H1 (cell line): ENCODE data around the gene CEP97. TPM values are rescaled to one million over a fixed set of nuclear protein-coding genes. Genes with fewer than 3 reads are reported as not detected.

Experiments used
- CTCF ChIA-PET: fragments of 300-600 bp; sonication (Branson Sonifier 250); formaldehyde crosslinking; loops from one replicate; lab custom pipeline; 2021; ENCODE audit not compliant: partially characterized antibody; lab: Charles Lee
- POLR2A ChIA-PET: fragments of 300-600 bp; sonication (Branson Sonifier 250); formaldehyde crosslinking; loops from one replicate; lab custom pipeline; 2021; ENCODE audit warnings: inconsistent platforms; ENCODE audit not compliant: partially characterized antibody; lab: Charles Lee
- DNase-seq, 2 experiments: peaks; one replicate each; pipeline versions ENCODE4 v3.0.0 to v3.0.0-alpha.2; 2010 to 2022; ENCODE audit warnings: low spot score in 2 of 2, low read depth in 1 of 2, mixed read lengths in 1 of 2
- FAIRE-seq: peaks from 2 replicates; lab custom pipeline; 2011; peaks lifted over from hg19 to GRCh38; lab: Jason Lieb, UNC
- H2AFZ ChIP-seq: 2 replicates; pipeline ENCODE4 v1.8.1; 2012; ENCODE audit warnings: low read length, inconsistent platforms
- H2AK5ac ChIP-seq: 2 replicates; pipeline ENCODE4 v1.6.1; 2013; ENCODE audit warnings: low read depth, low read length
- H2BK120ac ChIP-seq: replicated peaks from 2 replicates; pipeline ENCODE3; 2013; ENCODE audit warnings: low read depth, low read length, inconsistent platforms
- H2BK12ac ChIP-seq: 2 replicates; pipeline ENCODE4 v1.6.1; 2013; ENCODE audit warnings: low read depth, low read length
- H2BK15ac ChIP-seq: 2 replicates; pipeline ENCODE4 v1.6.1; 2013; ENCODE audit warnings: low read length
- H2BK20ac ChIP-seq: 2 replicates; pipeline ENCODE4 v1.6.1; 2013; ENCODE audit warnings: low read length
- H2BK5ac ChIP-seq: 2 replicates; pipeline ENCODE4 v1.6.1; 2013; ENCODE audit warnings: low read depth, low read length
- H3K14ac ChIP-seq: 2 replicates; pipeline ENCODE4 v1.6.1; 2013; ENCODE audit warnings: inconsistent platforms; ENCODE audit not compliant: insufficient read length
- H3K18ac ChIP-seq: 2 replicates; pipeline ENCODE4 v1.6.1; 2013; ENCODE audit warnings: low read length; ENCODE audit errors: extremely low read depth
- H3K23ac ChIP-seq: 2 replicates; pipeline ENCODE4 v1.6.1; 2013; ENCODE audit warnings: inconsistent platforms; ENCODE audit not compliant: insufficient read length
- H3K23me2 ChIP-seq: 2 replicates; pipeline ENCODE4 v1.6.1; 2013; ENCODE audit warnings: low read depth, low read length
- H3K27ac ChIP-seq: 2 replicates; pipeline ENCODE4 v1.6.1; 2011; ENCODE audit warnings: low read depth, low read length, inconsistent platforms
- H3K27me3 ChIP-seq, 4 experiments: replicated peaks in 1 of 4; 1 replicate in 1 of 4; 2 replicates in 3 of 4; pipeline versions ENCODE4 v1.6.1 to v1.8.1; 2011 to 2013; ENCODE audit warnings: low read length in 3 of 4, mild to moderate bottlenecking in 3 of 4, inconsistent platforms in 2 of 4, mixed read lengths in 2 of 4, moderate library complexity in 1 of 4; ENCODE audit not compliant: control insufficient read depth in 3 of 4, insufficient read depth in 3 of 4; ENCODE audit errors: extremely low read depth in 1 of 4
- H3K36me3 ChIP-seq, 4 experiments: 2 replicates each; pipeline versions ENCODE4 v1.6.1 to v1.8.1; 2011 to 2013; ENCODE audit warnings: mild to moderate bottlenecking in 4 of 4, low read length in 3 of 4, moderate library complexity in 2 of 4, control low read depth in 1 of 4, inconsistent platforms in 1 of 4; ENCODE audit not compliant: insufficient read depth in 4 of 4, control insufficient read depth in 2 of 4
- H3K4ac ChIP-seq: replicated peaks from 2 replicates; pipeline ENCODE3; 2013; ENCODE audit warnings: low read length, low read depth, mixed read lengths, inconsistent platforms; ENCODE audit not compliant: insufficient read length
- H3K4me1 ChIP-seq, 4 experiments: replicated peaks in 1 of 4; 1 replicate in 1 of 4; 2 replicates in 3 of 4; pipeline versions ENCODE4 v1.6.1 to v1.8.1; 2011 to 2013; ENCODE audit warnings: low read length in 3 of 4, inconsistent platforms in 2 of 4, mixed read lengths in 1 of 4; ENCODE audit not compliant: insufficient read depth in 4 of 4, control insufficient read depth in 3 of 4
- H3K4me2 ChIP-seq, 2 experiments: 2 replicates each; pipeline versions ENCODE4 v1.6.1 to v1.8.1; 2011 to 2013; ENCODE audit warnings: low read depth in 2 of 2, low read length in 2 of 2, control low read depth in 1 of 2, inconsistent platforms in 1 of 2, mild to moderate bottlenecking in 1 of 2; ENCODE audit not compliant: insufficient read depth in 1 of 2
- H3K4me3 ChIP-seq, 4 experiments: fragments of 200-600, 300-600 bp in 1 of 4; sonication (generic), shearing (Covaris generic), sonication (Bioruptor Twin) in 1 of 4; 2 replicates each; pipeline versions ENCODE4 v1.5.1 to v1.8.1; 2011 to 2016; ENCODE audit warnings: low read length in 4 of 4, low read depth in 3 of 4, control low read depth in 2 of 4, inconsistent platforms in 2 of 4, mild to moderate bottlenecking in 2 of 4, mixed read lengths in 1 of 4, moderate library complexity in 1 of 4; ENCODE audit not compliant: insufficient read depth in 2 of 4; ENCODE audit errors: extremely low read depth in 1 of 4
- H3K56ac ChIP-seq: replicated peaks from 2 replicates; pipeline ENCODE3; 2013; ENCODE audit warnings: low read depth, mild to moderate bottlenecking, mixed read lengths, low read length, inconsistent platforms; ENCODE audit not compliant: insufficient read length
- H3K79me1 ChIP-seq: 2 replicates; pipeline ENCODE4 v1.6.1; 2013; ENCODE audit warnings: low read depth, low read length, control low read depth
- H3K79me2 ChIP-seq, 2 experiments: 2 replicates each; pipeline versions ENCODE4 v1.6.1 to v1.8.1; 2012 to 2013; ENCODE audit warnings: low read length in 2 of 2, mild to moderate bottlenecking in 2 of 2, inconsistent platforms in 1 of 2; ENCODE audit not compliant: insufficient read depth in 2 of 2, control insufficient read depth in 1 of 2
- H3K9ac ChIP-seq, 4 experiments: replicated peaks in 1 of 4; 1 replicate in 1 of 4; 2 replicates in 3 of 4; pipeline versions ENCODE4 v1.6.1 to v1.8.1; 2011 to 2013; ENCODE audit warnings: low read depth in 3 of 4, low read length in 3 of 4, control low read depth in 2 of 4, mild to moderate bottlenecking in 2 of 4, moderate library complexity in 2 of 4, inconsistent platforms in 1 of 4; ENCODE audit errors: extremely low read depth in 1 of 4
- H3K9me3 ChIP-seq, 2 experiments: 2 replicates each; pipeline versions ENCODE4 v1.6.1 to v1.8.1; 2012 to 2013; ENCODE audit warnings: mild to moderate bottlenecking in 2 of 2, moderate library complexity in 2 of 2, control low read depth in 1 of 2, inconsistent platforms in 1 of 2, low read depth in 1 of 2, low read length in 1 of 2, mixed read lengths in 1 of 2; ENCODE audit not compliant: insufficient read depth in 2 of 2
- H4K20me1 ChIP-seq, 2 experiments: replicated peaks in 1 of 2; 2 replicates each; pipeline versions ENCODE3 to v1.8.1; 2011 to 2013; ENCODE audit warnings: inconsistent platforms in 2 of 2, low read length in 2 of 2, mild to moderate bottlenecking in 1 of 2; ENCODE audit not compliant: insufficient read depth in 2 of 2, control insufficient read depth in 1 of 2
- H4K5ac ChIP-seq: 2 replicates; pipeline ENCODE4 v1.6.1; 2013; ENCODE audit warnings: low read length, low read depth, mixed read lengths, inconsistent platforms; ENCODE audit not compliant: insufficient read length
- H4K8ac ChIP-seq: 2 replicates; pipeline ENCODE4 v1.8.0; 2013; ENCODE audit warnings: mild to moderate bottlenecking, moderate library complexity, low read length, inconsistent platforms; ENCODE audit not compliant: insufficient read depth; ENCODE audit errors: extremely low read depth
- H4K91ac ChIP-seq: replicated peaks from 2 replicates; pipeline ENCODE3; 2013; ENCODE audit warnings: low read length, mixed read lengths, inconsistent platforms; ENCODE audit not compliant: insufficient read length
- BRCA1 ChIP-seq: IDR thresholded peaks from 2 replicates; pipeline ENCODE4 v1.6.1; 2012; ENCODE audit warnings: low read depth, low read length, improper control_type of control experiment
- CREB1 ChIP-seq: IDR thresholded peaks from 2 replicates; pipeline ENCODE4 v1.6.1; 2012; ENCODE audit warnings: inconsistent platforms
- JUN ChIP-seq: IDR thresholded peaks from 2 replicates; pipeline ENCODE4 v1.6.1; 2011; ENCODE audit warnings: low read depth, mild to moderate bottlenecking, improper control_type of control experiment, low read length
- KDM1A ChIP-seq: fragments of 200-600, 300-600 bp; sonication (generic); IDR thresholded peaks from 2 replicates; pipeline ENCODE4 v1.7.1; 2016; ENCODE audit warnings: mild to moderate bottlenecking, low read length, borderline replicate concordance
- KDM5A ChIP-seq: fragments of 200-600 bp; IDR thresholded peaks from 2 replicates; pipeline ENCODE4 v1.7.1; 2012; ENCODE audit warnings: mild to moderate bottlenecking, low read length, inconsistent platforms, mixed read lengths
- NANOG ChIP-seq: IDR thresholded peaks from 2 replicates; pipeline ENCODE4 v1.6.1; 2011; ENCODE audit warnings: low read length, low read depth, mild to moderate bottlenecking, inconsistent platforms; ENCODE audit not compliant: insufficient read depth, poor library complexity, severe bottlenecking
- POLR2A ChIP-seq, 2 experiments: IDR thresholded peaks; 1 replicate in 1 of 2; 2 replicates in 1 of 2; pipeline ENCODE4 v1.6.1; 2011; ENCODE audit warnings: low read depth in 2 of 2, low read length in 2 of 2, mild to moderate bottlenecking in 2 of 2; ENCODE audit errors: control extremely low read depth in 1 of 2
- POU5F1 ChIP-seq: IDR thresholded peaks from 2 replicates; pipeline ENCODE4 v1.6.1; 2011; ENCODE audit warnings: low read depth, mild to moderate bottlenecking, low read length, moderate library complexity
- RBBP5 ChIP-seq: IDR thresholded peaks from 2 replicates; pipeline ENCODE4 v1.7.1; 2012; ENCODE audit warnings: low read depth, mild to moderate bottlenecking, inconsistent platforms, low read length, moderate library complexity, borderline replicate concordance
- RXRA ChIP-seq: IDR thresholded peaks from 2 replicates; pipeline ENCODE4 v1.6.1; 2011; ENCODE audit warnings: low read depth, mild to moderate bottlenecking, low read length, moderate library complexity; ENCODE audit not compliant: insufficient read depth
- SP2 ChIP-seq: IDR thresholded peaks from 2 replicates; pipeline ENCODE4 v1.6.1; 2012; ENCODE audit warnings: mild to moderate bottlenecking, low read length, inconsistent platforms
- TBP ChIP-seq: IDR thresholded peaks from 2 replicates; pipeline ENCODE4 v1.6.1; 2011; ENCODE audit warnings: low read depth, low read length, improper control_type of control experiment
- TCF12 ChIP-seq: IDR thresholded peaks from 2 replicates; pipeline ENCODE4 v1.6.1; 2011; ENCODE audit warnings: low read depth, mild to moderate bottlenecking, low read length
- WGBS, 2 experiments: shearing (Covaris generic) in 1 of 2; methylation state at CpG; one replicate each; pipeline versions ENCODE4 v1.1.6 to v1.1.7; 2013 to 2015; ENCODE audit warnings: low lambda C conversion rate in 2 of 2, mixed read lengths in 2 of 2, inconsistent platforms in 1 of 2, low coverage in 1 of 2, missing lambda C conversion rate in 1 of 2; ENCODE audit not compliant: insufficient replicate concordance in 2 of 2, insufficient coverage in 1 of 2, insufficient read length in 1 of 2; ENCODE audit errors: extremely low coverage in 1 of 2, missing lambda C conversion rate in 1 of 2; 5-methylcytosine and 5-hydroxymethylcytosine counted together
- polyA plus RNA-seq, 7 experiments: library from polyadenylated mRNA; depleted of rRNA in 3 of 7; stranded (reverse) in 5 of 7; unstranded in 2 of 7; fragments of >200 nt in 5 of 7; fragments of 200-250 nt in 2 of 7; gene quantifications; 1 replicate in 5 of 7; 2 replicates in 1 of 7; 4 replicates in 1 of 7; pipeline versions ENCODE4 v1.2.1 to v1.2.3, GENCODE V29; 2011 to 2013; ENCODE audit warnings: missing spikeins in 2 of 7, mixed read lengths in 2 of 7
- total RNA-seq: library from RNA; stranded (reverse); fragmentation: NEBNext Ultra II Directional; extraction: Animal tissue kit (Norgen Biotek cat#: 25700); gene quantifications from 2 replicates; pipeline ENCODE4 v1.2.1, GENCODE V29; 2021

The CEP97 gene
- total and polyA plus RNA-seq, 2 of the 8 experiments (the other 6 are each of a cell fraction or from before 2014, with no cell fraction given), result 1.6 to 13.2 TPM

DNA sequence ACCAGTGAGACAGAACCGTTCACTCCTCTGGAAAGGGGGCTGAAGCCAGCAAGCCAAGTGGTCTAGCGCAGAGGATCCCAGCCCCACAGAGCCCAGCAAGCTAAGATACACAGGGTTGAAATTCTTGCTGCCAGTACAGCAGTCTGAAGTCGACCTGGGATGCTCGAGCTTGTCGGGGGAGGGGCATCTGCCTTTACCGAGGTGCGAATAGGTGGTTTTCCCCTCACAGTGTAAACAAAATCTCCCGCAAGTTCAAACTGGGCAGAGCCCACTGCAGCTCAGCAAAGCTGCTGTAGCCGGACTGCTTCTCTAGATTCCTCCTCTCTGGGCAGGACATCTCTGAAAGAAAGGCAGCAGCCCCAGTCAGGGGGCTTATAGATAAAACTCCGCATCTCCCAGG is 11.4 kb downstream of the CEP97 start:
- Histone ChIP-seq H3K4ac (no peak overlapping the region), H3K27me3 (no peaks in the 10 kb centered on the region), H2BK120ac (no peak overlapping the region), H3K23me2 (no peaks in the 10 kb centered on the region), H3K18ac (no peak overlapping the region), H2BK15ac (no peak overlapping the region), H3K9ac (no peak overlapping the region), H3K36me3 (peaks cover 8 to 57% (median 37%) of the 10 kb centered on the region in 4 experiments; a peak in 7 of 8 replicates), H4K91ac (no peak overlapping the region), H4K8ac (no peak overlapping the region), H3K23ac (no peak overlapping the region), H4K20me1 (no peaks in the 10 kb centered on the region), H2AFZ (no peak overlapping the region), H3K4me1 (0 out of 7 replicates have a peak, but pooled peaks cover 0 to 3% (median 0%) of the 10 kb centered on the region in 4 experiments), H3K27ac (no peak overlapping the region), H3K4me3 (no peak overlapping the region), H4K5ac (no peak overlapping the region), H3K79me2 (no peaks in the 10 kb centered on the region), H3K4me2 (no peak overlapping the region), H3K79me1 (no peaks in the 10 kb centered on the region), H3K14ac (no peak overlapping the region), H3K56ac (no peak overlapping the region), H2AK5ac (no peak overlapping the region), H2BK5ac (no peak overlapping the region), H2BK20ac (no peak overlapping the region), H3K9me3 (no peaks in the 10 kb centered on the region), H2BK12ac (no peak overlapping the region)
- POLR2A ChIA-PET, result no interaction called here
- CTCF ChIA-PET, result interaction anchor here (1.7 kb wide), 1 partner anchor 29 kb away, joined by 5 read pairs; no protein-coding TSS in a partner anchor
- WGBS, 2 experiments, result 92% methylated on average over 10 of the region's 10 CpGs; no CpG with 5 or more reads in 1 of the 2 experiments
- FAIRE-seq, result no peak
- no peak for DNase-seq
- TF ChIP-seq KDM5A (no peak), KDM1A (no peak), JUN (no peak), POLR2A (IDR thresholded peaks at IDR 0.05; ENCODE audit: control extremely low read depth in 1 of 2, low read depth in 2 of 2, low read length in 2 of 2) (no peak), SP2 (no peak), RXRA (no peak), RBBP5 (no peak), BRCA1 (no peak), TCF12 (no peak), CREB1 (no peak), NANOG (no peak), POU5F1 (no peak), TBP (no peak)
